SK-N-SH treated with all-trans-retinoic acid at 6 μM for 48 hours (cell line): ENCODE results near the gene C11orf21.

ENCODE experiments used
- ARNTL ChIP-seq: fragments of 450-650 bp; formaldehyde crosslinking; IDR thresholded peaks from 2 replicates; pipeline ENCODE4 v1.5.0; 2020; ENCODE audit warnings: low read depth, mild to moderate bottlenecking, moderate library complexity, borderline replicate concordance
- BACH2 ChIP-seq: fragments of 250-450 bp; sonication (Bioruptor Pico); IDR thresholded peaks from 2 replicates; pipeline ENCODE4 v1.9.0; 2021; ENCODE audit warnings: mild to moderate bottlenecking, borderline replicate concordance
- CREB5 ChIP-seq: fragments of 250-450 bp; sonication (Bioruptor Pico); IDR thresholded peaks from 2 replicates; pipeline ENCODE4 v1.5.1; 2020; ENCODE audit warnings: low read depth, mild to moderate bottlenecking, moderate library complexity
- ESRRG ChIP-seq: fragments of 250-450 bp; sonication (Bioruptor Pico); IDR thresholded peaks from 2 replicates; pipeline ENCODE4 v1.6.1; 2021; ENCODE audit warnings: mild to moderate bottlenecking
- TCF4 ChIP-seq: fragments of 250-450 bp; sonication (Bioruptor Pico); IDR thresholded peaks from 2 replicates; pipeline ENCODE4 v1.8.0; 2021; ENCODE audit warnings: mild to moderate bottlenecking, moderate library complexity, borderline replicate concordance
- TOX ChIP-seq: fragments of 250-450 bp; sonication (Bioruptor Pico); IDR thresholded peaks from 2 replicates; pipeline ENCODE4 v1.8.0; 2021; ENCODE audit warnings: mild to moderate bottlenecking, moderate library complexity, borderline replicate concordance
- ZFP30 ChIP-seq: fragments of 450-650 bp; formaldehyde crosslinking; IDR thresholded peaks from 2 replicates; pipeline ENCODE4 v1.5.0; 2022; ENCODE audit warnings: mild to moderate bottlenecking, moderate library complexity
- ZNF8 ChIP-seq: fragments of 450-650 bp; formaldehyde crosslinking; IDR thresholded peaks from 2 replicates; pipeline ENCODE4 v1.5.0; 2020; ENCODE audit warnings: mild to moderate bottlenecking, moderate library complexity
- TF ChIP-seq, protein P1 (sequence below): fragments of 250-450 bp; sonication (Bioruptor Pico); IDR thresholded peaks from 2 replicates; pipeline ENCODE4 v1.8.0; 2020; ENCODE audit warnings: mild to moderate bottlenecking, moderate library complexity, borderline replicate concordance
- TF ChIP-seq, protein P2 (sequence below): fragments of 250-450 bp; sonication (Bioruptor Pico); IDR thresholded peaks from 2 replicates; pipeline ENCODE4 v1.5.0; 2020; ENCODE audit warnings: mild to moderate bottlenecking, moderate library complexity
- TF ChIP-seq, protein P3 (sequence below): fragments of 250-450 bp; sonication (Bioruptor Pico); IDR thresholded peaks from 2 replicates; pipeline ENCODE4 v1.8.0; 2021; ENCODE audit warnings: low read depth, mild to moderate bottlenecking, moderate library complexity, borderline replicate concordance

GRCh38 chr11:2299773-2300172 lies 1.9 kb downstream of the C11orf21 start:
- TF ChIP-seq ZFP30 (CRISPR knock-in tag) (no peak), ARNTL (no peak), BACH2 (CRISPR knock-in tag) (no peak), TOX (no peak), TCF4 (CRISPR knock-in tag) (no peak), CREB5 (CRISPR knock-in tag) (no peak), ESRRG (no peak), ZNF8 (CRISPR knock-in tag) (no peak)
- TF ChIP-seq, protein P1, sequence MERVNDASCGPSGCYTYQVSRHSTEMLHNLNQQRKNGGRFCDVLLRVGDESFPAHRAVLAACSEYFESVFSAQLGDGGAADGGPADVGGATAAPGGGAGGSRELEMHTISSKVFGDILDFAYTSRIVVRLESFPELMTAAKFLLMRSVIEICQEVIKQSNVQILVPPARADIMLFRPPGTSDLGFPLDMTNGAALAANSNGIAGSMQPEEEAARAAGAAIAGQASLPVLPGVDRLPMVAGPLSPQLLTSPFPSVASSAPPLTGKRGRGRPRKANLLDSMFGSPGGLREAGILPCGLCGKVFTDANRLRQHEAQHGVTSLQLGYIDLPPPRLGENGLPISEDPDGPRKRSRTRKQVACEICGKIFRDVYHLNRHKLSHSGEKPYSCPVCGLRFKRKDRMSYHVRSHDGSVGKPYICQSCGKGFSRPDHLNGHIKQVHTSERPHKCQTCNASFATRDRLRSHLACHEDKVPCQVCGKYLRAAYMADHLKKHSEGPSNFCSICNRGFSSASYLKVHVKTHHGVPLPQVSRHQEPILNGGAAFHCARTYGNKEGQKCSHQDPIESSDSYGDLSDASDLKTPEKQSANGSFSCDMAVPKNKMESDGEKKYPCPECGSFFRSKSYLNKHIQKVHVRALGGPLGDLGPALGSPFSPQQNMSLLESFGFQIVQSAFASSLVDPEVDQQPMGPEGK (CRISPR knock-in tag): no peak
- TF ChIP-seq, protein P2, sequence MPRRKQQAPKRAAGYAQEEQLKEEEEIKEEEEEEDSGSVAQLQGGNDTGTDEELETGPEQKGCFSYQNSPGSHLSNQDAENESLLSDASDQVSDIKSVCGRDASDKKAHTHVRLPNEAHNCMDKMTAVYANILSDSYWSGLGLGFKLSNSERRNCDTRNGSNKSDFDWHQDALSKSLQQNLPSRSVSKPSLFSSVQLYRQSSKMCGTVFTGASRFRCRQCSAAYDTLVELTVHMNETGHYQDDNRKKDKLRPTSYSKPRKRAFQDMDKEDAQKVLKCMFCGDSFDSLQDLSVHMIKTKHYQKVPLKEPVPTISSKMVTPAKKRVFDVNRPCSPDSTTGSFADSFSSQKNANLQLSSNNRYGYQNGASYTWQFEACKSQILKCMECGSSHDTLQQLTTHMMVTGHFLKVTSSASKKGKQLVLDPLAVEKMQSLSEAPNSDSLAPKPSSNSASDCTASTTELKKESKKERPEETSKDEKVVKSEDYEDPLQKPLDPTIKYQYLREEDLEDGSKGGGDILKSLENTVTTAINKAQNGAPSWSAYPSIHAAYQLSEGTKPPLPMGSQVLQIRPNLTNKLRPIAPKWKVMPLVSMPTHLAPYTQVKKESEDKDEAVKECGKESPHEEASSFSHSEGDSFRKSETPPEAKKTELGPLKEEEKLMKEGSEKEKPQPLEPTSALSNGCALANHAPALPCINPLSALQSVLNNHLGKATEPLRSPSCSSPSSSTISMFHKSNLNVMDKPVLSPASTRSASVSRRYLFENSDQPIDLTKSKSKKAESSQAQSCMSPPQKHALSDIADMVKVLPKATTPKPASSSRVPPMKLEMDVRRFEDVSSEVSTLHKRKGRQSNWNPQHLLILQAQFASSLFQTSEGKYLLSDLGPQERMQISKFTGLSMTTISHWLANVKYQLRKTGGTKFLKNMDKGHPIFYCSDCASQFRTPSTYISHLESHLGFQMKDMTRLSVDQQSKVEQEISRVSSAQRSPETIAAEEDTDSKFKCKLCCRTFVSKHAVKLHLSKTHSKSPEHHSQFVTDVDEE (CRISPR knock-in tag): no peak
- TF ChIP-seq, protein P3, sequence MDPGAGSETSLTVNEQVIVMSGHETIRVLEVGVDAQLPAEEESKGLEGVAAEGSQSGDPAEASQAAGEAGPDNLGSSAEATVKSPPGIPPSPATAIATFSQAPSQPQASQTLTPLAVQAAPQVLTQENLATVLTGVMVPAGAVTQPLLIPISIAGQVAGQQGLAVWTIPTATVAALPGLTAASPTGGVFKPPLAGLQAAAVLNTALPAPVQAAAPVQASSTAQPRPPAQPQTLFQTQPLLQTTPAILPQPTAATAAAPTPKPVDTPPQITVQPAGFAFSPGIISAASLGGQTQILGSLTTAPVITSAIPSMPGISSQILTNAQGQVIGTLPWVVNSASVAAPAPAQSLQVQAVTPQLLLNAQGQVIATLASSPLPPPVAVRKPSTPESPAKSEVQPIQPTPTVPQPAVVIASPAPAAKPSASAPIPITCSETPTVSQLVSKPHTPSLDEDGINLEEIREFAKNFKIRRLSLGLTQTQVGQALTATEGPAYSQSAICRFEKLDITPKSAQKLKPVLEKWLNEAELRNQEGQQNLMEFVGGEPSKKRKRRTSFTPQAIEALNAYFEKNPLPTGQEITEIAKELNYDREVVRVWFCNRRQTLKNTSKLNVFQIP: no peak
